SU-DHL-6 (cell line): ENCODE measurements around the gene DCAF8.

ENCODE experiments used
- H2AFZ ChIP-seq: fragments of 200-600 bp; sonication (generic); 2 replicates; pipeline ENCODE4 v1.6.1; 2014; ENCODE audit warnings: low read depth, mild to moderate bottlenecking, moderate library complexity, mixed read lengths, antibody characterized with exemption, low read length; ENCODE audit not compliant: severe bottlenecking
- H3F3A ChIP-seq: fragments of 200-600 bp; shearing (Covaris generic); 2 replicates; pipeline ENCODE4 v1.6.0; 2016; ENCODE audit warnings: antibody characterized with exemption, mild to moderate bottlenecking; ENCODE audit not compliant: insufficient read depth
- H3K27ac ChIP-seq: fragments of 200-600 bp; sonication (generic); 2 replicates; pipeline ENCODE4 v1.5.1; 2016; ENCODE audit warnings: low read depth, mild to moderate bottlenecking, low read length, moderate library complexity, mixed read lengths
- H3K27me3 ChIP-seq: fragments of 200-600 bp; sonication (generic), shearing (Covaris generic); 2 replicates; pipeline ENCODE4 v1.6.0; 2014; ENCODE audit warnings: mild to moderate bottlenecking, low read length
- H3K36me3 ChIP-seq: fragments of 200-600 bp; sonication (generic); 2 replicates; pipeline ENCODE4 v1.6.1; 2014; ENCODE audit warnings: mild to moderate bottlenecking, low read length, mixed read lengths
- H3K4me2 ChIP-seq: fragments of 300-600, 200-600 bp; shearing (Covaris generic), sonication (generic); 2 replicates; pipeline ENCODE4 v1.6.0; 2014; ENCODE audit warnings: low read length, low read depth, mild to moderate bottlenecking; ENCODE audit not compliant: poor library complexity, severe bottlenecking
- H3K4me3 ChIP-seq: fragments of 200-600 bp; sonication (generic); 2 replicates; pipeline ENCODE4 v1.5.1; 2014; ENCODE audit warnings: antibody characterized with exemption, low read length, mild to moderate bottlenecking, mixed read lengths; ENCODE audit not compliant: insufficient read depth, poor library complexity, severe bottlenecking
- H3K79me2 ChIP-seq: fragments of 200-600 bp; sonication (generic); 2 replicates; pipeline ENCODE4 v1.6.1; 2014; ENCODE audit warnings: mild to moderate bottlenecking, low read length, moderate library complexity; ENCODE audit not compliant: insufficient read depth
- H3K9ac ChIP-seq: fragments of 200-600 bp; sonication (generic); 2 replicates; pipeline ENCODE4 v1.7.0; 2014; ENCODE audit warnings: mild to moderate bottlenecking, low read length
- H3K9me2 ChIP-seq: fragments of 200-600 bp; sonication (generic); replicated peaks from 2 replicates; pipeline ENCODE4 v1.6.1; 2014; ENCODE audit warnings: low read length; ENCODE audit not compliant: insufficient read depth
- H3K9me3 ChIP-seq: fragments of 200-600 bp; sonication (generic); 2 replicates; pipeline ENCODE4 v1.6.1; 2014; ENCODE audit warnings: low read length, mixed read lengths; ENCODE audit not compliant: insufficient read depth
- H4K20me1 ChIP-seq: fragments of 200-600 bp; sonication (generic); 2 replicates; pipeline ENCODE4 v1.6.1; 2014; ENCODE audit warnings: low read depth, mild to moderate bottlenecking, antibody characterized with exemption, low read length, moderate library complexity, mixed read lengths
- EZH2phosphoT487 ChIP-seq: fragments of 200-600 bp; sonication (generic), shearing (Covaris generic); conservative IDR thresholded peaks from 2 replicates; pipeline ENCODE4 v1.6.1; 2018; ENCODE audit warnings: mild to moderate bottlenecking, antibody characterized with exemption, low read length, moderate library complexity, mixed read lengths
- TF ChIP-seq, protein P1 (sequence below): fragments of 200-600 bp; sonication (generic); IDR thresholded peaks from one replicate; pipeline ENCODE4 v1.5.1; 2017; ENCODE audit warnings: antibody characterized with exemption, mild to moderate bottlenecking, low read length, moderate library complexity; ENCODE audit not compliant: insufficient read depth, poor library complexity, severe bottlenecking

The DCAF8 gene

DNA sequence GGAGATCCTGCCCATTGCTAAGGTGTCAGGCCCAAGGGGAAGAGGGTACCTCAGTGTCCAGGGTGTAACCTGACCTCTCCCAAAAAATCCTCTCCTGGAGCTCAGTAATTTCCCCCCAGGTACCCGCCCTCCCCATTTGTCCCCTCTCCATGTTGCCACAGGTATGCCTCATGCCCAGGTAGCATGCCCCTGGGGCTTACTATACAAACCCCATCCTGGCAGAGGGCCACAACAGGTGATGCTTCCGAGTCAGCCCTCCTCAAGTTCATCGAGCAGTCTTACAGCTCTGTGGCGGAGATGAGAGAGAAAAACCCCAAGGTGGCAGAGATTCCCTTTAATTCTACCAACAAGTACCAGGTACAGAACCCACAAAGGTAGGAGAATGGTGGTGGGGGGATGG, 95.3 kb downstream of the DCAF8 start:
- Histone ChIP-seq H3K4me3 (no peak overlapping the region), H3K36me3 (no peaks in the 10 kb centered on the region), H3K27ac (no peak overlapping the region), H3F3A (no peaks in the 10 kb centered on the region), H2AFZ (no peak overlapping the region), H3K9ac (no peak overlapping the region), H3K9me3 (no peaks in the 10 kb centered on the region), H3K27me3 (no peaks in the 10 kb centered on the region), H3K79me2 (no peaks in the 10 kb centered on the region), H3K4me2 (no peak overlapping the region), H3K9me2 (no peaks in the 10 kb centered on the region), H4K20me1 (no peaks in the 10 kb centered on the region)
- TF ChIP-seq, protein P1, sequence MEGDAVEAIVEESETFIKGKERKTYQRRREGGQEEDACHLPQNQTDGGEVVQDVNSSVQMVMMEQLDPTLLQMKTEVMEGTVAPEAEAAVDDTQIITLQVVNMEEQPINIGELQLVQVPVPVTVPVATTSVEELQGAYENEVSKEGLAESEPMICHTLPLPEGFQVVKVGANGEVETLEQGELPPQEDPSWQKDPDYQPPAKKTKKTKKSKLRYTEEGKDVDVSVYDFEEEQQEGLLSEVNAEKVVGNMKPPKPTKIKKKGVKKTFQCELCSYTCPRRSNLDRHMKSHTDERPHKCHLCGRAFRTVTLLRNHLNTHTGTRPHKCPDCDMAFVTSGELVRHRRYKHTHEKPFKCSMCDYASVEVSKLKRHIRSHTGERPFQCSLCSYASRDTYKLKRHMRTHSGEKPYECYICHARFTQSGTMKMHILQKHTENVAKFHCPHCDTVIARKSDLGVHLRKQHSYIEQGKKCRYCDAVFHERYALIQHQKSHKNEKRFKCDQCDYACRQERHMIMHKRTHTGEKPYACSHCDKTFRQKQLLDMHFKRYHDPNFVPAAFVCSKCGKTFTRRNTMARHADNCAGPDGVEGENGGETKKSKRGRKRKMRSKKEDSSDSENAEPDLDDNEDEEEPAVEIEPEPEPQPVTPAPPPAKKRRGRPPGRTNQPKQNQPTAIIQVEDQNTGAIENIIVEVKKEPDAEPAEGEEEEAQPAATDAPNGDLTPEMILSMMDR = no peak

DNA sequence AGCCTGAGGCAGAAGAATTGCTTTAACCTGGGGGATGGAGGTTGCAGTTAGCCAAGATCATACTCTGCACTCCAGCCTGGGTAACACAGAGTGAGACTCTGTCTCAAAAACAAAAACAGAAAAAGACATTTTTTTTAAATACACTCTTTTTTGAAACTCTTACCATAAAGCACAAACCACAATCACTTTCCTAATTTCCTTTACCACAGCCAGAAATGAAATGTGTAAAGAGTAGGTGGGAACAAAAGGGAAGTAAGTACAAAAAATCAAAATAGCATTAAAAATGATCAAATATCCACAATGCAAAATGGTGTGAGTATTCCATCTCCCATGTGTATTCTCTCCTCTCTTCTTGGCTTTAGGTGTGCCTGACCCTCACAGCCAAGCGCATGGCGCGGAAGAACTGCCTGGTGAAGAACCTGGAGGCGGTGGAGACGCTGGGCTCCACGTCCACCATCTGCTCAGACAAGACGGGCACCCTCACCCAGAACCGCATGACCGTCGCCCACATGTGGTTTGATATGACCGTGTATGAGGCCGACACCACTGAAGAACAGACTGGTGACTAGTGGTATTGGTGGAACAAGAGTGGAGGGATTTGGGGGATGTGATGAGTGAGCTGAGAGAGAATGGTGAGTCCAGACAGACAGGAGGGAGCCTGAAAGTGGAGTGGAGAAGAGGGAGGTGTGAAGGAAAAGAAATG, 96.0 kb downstream of the DCAF8 start:
- no peak overlapping the region for H3K27ac ChIP-seq
- no peaks in the 10 kb centered on the region for H3K9me2 ChIP-seq
- no peak overlapping the region for H2AFZ ChIP-seq
- no peaks in the 10 kb centered on the region for H3K36me3 ChIP-seq
- no peaks in the 10 kb centered on the region for H4K20me1 ChIP-seq
- no peak overlapping the region for H3K4me3 ChIP-seq
- no peaks in the 10 kb centered on the region for H3K27me3 ChIP-seq
- TF ChIP-seq, protein P1 = no peak
- no peak for TF ChIP-seq EZH2phosphoT487
- no peak overlapping the region for H3K9ac ChIP-seq
- no peak overlapping the region for H3K4me2 ChIP-seq
- no peaks in the 10 kb centered on the region for H3F3A ChIP-seq
- no peaks in the 10 kb centered on the region for H3K9me3 ChIP-seq
- H3K79me2 ChIP-seq = no peaks in the 10 kb centered on the region
